Liver (tissue), 9 donors: ENCODE results near the gene TSN. TPM values are rescaled to one million over a fixed set of nuclear protein-coding genes. Genes with fewer than 3 reads are reported as not detected.

ENCODE experiments used
- DNase-seq: peaks from one replicate; pipeline ENCODE4 v3.0.0-alpha.2; 2017; ENCODE audit warnings: low spot score
- H3K27ac ChIP-seq, 2 donors: one replicate each; pipeline ENCODE4 v1.7.0; 2013; ENCODE audit warnings: inconsistent platforms in 2 of 2, low read length in 2 of 2, control low read depth in 1 of 2, low read depth in 1 of 2, mild to moderate bottlenecking in 1 of 2
- H3K27me3 ChIP-seq, 4 donors: one replicate each; pipeline versions ENCODE4 v1.6.1 to v1.7.0; 2013; ENCODE audit warnings: low read length in 3 of 4, inconsistent platforms in 1 of 4, mild to moderate bottlenecking in 1 of 4, moderate library complexity in 1 of 4; ENCODE audit not compliant: control insufficient read depth in 4 of 4, insufficient read depth in 4 of 4
- H3K36me3 ChIP-seq, 4 donors: one replicate each; pipeline versions ENCODE4 v1.6.1 to v1.7.0; 2013; ENCODE audit warnings: low read length in 3 of 4, mild to moderate bottlenecking in 3 of 4, low read depth in 1 of 4, moderate library complexity in 1 of 4; ENCODE audit not compliant: control insufficient read depth in 4 of 4, insufficient read depth in 3 of 4
- H3K4me1 ChIP-seq, 4 donors: one replicate each; pipeline versions ENCODE4 v1.6.1 to v1.7.0; 2013; ENCODE audit warnings: low read length in 3 of 4, mild to moderate bottlenecking in 3 of 4, moderate library complexity in 1 of 4; ENCODE audit not compliant: control insufficient read depth in 4 of 4, insufficient read depth in 4 of 4
- H3K4me3 ChIP-seq, 3 donors: one replicate each; pipeline versions ENCODE4 v1.6.1 to v1.7.0; 2013; ENCODE audit warnings: low read length in 3 of 3, control low read depth in 1 of 3, low read depth in 1 of 3, mild to moderate bottlenecking in 1 of 3
- H3K9ac ChIP-seq, 2 donors: one replicate each; pipeline ENCODE4 v1.7.0; 2013; ENCODE audit warnings: low read length in 2 of 2, mild to moderate bottlenecking in 2 of 2, moderate library complexity in 2 of 2, control low read depth in 1 of 2, low read depth in 1 of 2
- H3K9me3 ChIP-seq, 4 donors: one replicate each; pipeline versions ENCODE4 v1.6.1 to v1.7.0; 2013; ENCODE audit warnings: low read length in 3 of 4; ENCODE audit not compliant: control insufficient read depth in 4 of 4
- ATF3 ChIP-seq: IDR thresholded peaks from 2 replicates; pipeline ENCODE4 v1.6.1; 2016; ENCODE audit warnings: antibody characterized with exemption
- CTCF ChIP-seq: fragments of 150-350 bp; IDR thresholded peaks from 2 replicates; pipeline ENCODE4 v1.5.1; 2017; ENCODE audit warnings: improper control_type of control experiment, low read depth, low read length; ENCODE audit not compliant: missing input control
- EGR1 ChIP-seq, 2 donors: IDR thresholded peaks; 2 replicates each; pipeline ENCODE4 v1.6.1; 2016 to 2018; ENCODE audit warnings: antibody characterized with exemption in 2 of 2, low read depth in 2 of 2
- FOXA1 ChIP-seq: IDR thresholded peaks from 2 replicates; pipeline ENCODE4 v1.6.1; 2016; ENCODE audit warnings: antibody characterized with exemption
- FOXA2 ChIP-seq: IDR thresholded peaks from 2 replicates; pipeline ENCODE4 v1.6.1; 2016; ENCODE audit warnings: antibody characterized with exemption
- GABPA ChIP-seq, 2 donors: IDR thresholded peaks in 1 of 2; conservative IDR thresholded peaks in 1 of 2; 2 replicates each; pipeline ENCODE4 v1.6.1; 2016; ENCODE audit warnings: antibody characterized with exemption in 2 of 2, mild to moderate bottlenecking in 1 of 2, moderate library complexity in 1 of 2
- HNF4A ChIP-seq, 2 donors: conservative IDR thresholded peaks; 2 replicates each; pipeline ENCODE4 v1.6.1; 2016; ENCODE audit warnings: antibody characterized with exemption in 2 of 2, mild to moderate bottlenecking in 2 of 2
- HNF4G ChIP-seq: IDR thresholded peaks from 2 replicates; pipeline ENCODE4 v1.6.1; 2016; ENCODE audit warnings: antibody characterized with exemption
- JUND ChIP-seq, 2 donors: IDR thresholded peaks; 2 replicates each; pipeline ENCODE4 v1.6.1; 2016; ENCODE audit warnings: antibody characterized with exemption in 2 of 2
- MAX ChIP-seq: IDR thresholded peaks from 2 replicates; pipeline ENCODE4 v1.6.1; 2016; ENCODE audit warnings: antibody characterized with exemption
- NR2F2 ChIP-seq: IDR thresholded peaks from 2 replicates; pipeline ENCODE4 v1.6.1; 2016; ENCODE audit warnings: antibody characterized with exemption
- RAD21 ChIP-seq, 2 donors: IDR thresholded peaks; 2 replicates each; pipeline ENCODE4 v1.6.1; 2016; ENCODE audit warnings: antibody characterized with exemption in 2 of 2, mild to moderate bottlenecking in 2 of 2
- REST ChIP-seq: IDR thresholded peaks from 2 replicates; pipeline ENCODE4 v1.6.1; 2016; ENCODE audit warnings: antibody characterized with exemption, mild to moderate bottlenecking
- RXRA ChIP-seq, 2 donors: IDR thresholded peaks; 2 replicates each; pipeline ENCODE4 v1.6.1; 2017 to 2018; ENCODE audit warnings: antibody characterized with exemption in 2 of 2, mild to moderate bottlenecking in 1 of 2
- SP1 ChIP-seq: IDR thresholded peaks from 2 replicates; pipeline ENCODE4 v1.6.1; 2018; ENCODE audit warnings: antibody characterized with exemption, mild to moderate bottlenecking
- TAF1 ChIP-seq: conservative IDR thresholded peaks from 2 replicates; pipeline ENCODE4 v1.6.1; 2016; ENCODE audit warnings: antibody characterized with exemption, mild to moderate bottlenecking
- YY1 ChIP-seq: IDR thresholded peaks from 2 replicates; pipeline ENCODE4 v1.6.1; 2016; ENCODE audit warnings: antibody characterized with exemption, mild to moderate bottlenecking
- ZBTB33 ChIP-seq: IDR thresholded peaks from 2 replicates; pipeline ENCODE4 v1.6.1; 2016; ENCODE audit warnings: antibody characterized with exemption
- WGBS: extraction: QIAGEN DNeasy Blood & Tissue Kit; methylation state at CpG from one replicate; pipeline ENCODE4 v1.1.7; 2013; 5-methylcytosine and 5-hydroxymethylcytosine counted together
- polyA plus RNA-seq, 2 donors: library from polyadenylated mRNA; stranded (reverse) in 1 of 2; unstranded in 1 of 2; fragments of 200-250 nt in 1 of 2; fragments of >200 nt in 1 of 2; fragmentation: Nextera tagmentation in 1 of 2; extraction: Ambion mirVana in 1 of 2; gene quantifications; one replicate each; pipeline versions ENCODE4 v1.2.1 to v1.2.3, GENCODE V29; 2013 to 2015
- total RNA-seq, 2 donors: library from RNA; depleted of rRNA; stranded (reverse); fragments of >200 nt; gene quantifications; one replicate each; pipeline ENCODE4 v1.2.3, GENCODE V29; 2014
- donor health status: healthy.
- donor health status: healthy.
- donor health status: healthy.
- donor health status: healthy.
- donor health status: healthy.

Gene TSN
- total and polyA plus RNA-seq, 4 donors = 17.0 to 30.6 (median 17.7) TPM

GRCh38 chr2:121804997-121805765 lies 49.7 kb downstream of the TSN start:
- no peak for DNase-seq
- Histone ChIP-seq H3K9ac (no peak overlapping the region), H3K27ac (no peak overlapping the region), H3K4me3 (no peak overlapping the region), H3K9me3 (no peaks in the 10 kb centered on the region), H3K4me1 (peaks cover 0 to 6% (median 5%) of the 10 kb centered on the region in 4 donors), H3K27me3 (peaks cover 0 to 8% (median 0%) of the 10 kb centered on the region in 4 donors), H3K36me3 (no peaks in the 10 kb centered on the region)
- no peak for TF ChIP-seq HNF4A (conservative IDR thresholded peaks at IDR 0.05)
- TF ChIP-seq FOXA1 = no peak
- no peak for TF ChIP-seq ATF3
- no peak for TF ChIP-seq RAD21 (IDR thresholded peaks at IDR 0.05)
- no peak for TF ChIP-seq GABPA (IDR thresholded peaks at IDR 0.05 in 1 of 2, conservative IDR thresholded peaks at IDR 0.05 in 1 of 2)
- TF ChIP-seq FOXA2 = no peak
- no peak for TF ChIP-seq NR2F2
- TF ChIP-seq HNF4G = no peak
- TF ChIP-seq CTCF = no peak
- TF ChIP-seq ZBTB33 = no peak
- no peak for TF ChIP-seq SP1
- TF ChIP-seq JUND (IDR thresholded peaks at IDR 0.05) = no peak
- TF ChIP-seq RXRA (IDR thresholded peaks at IDR 0.05) = no peak
- no peak for TF ChIP-seq MAX
- no peak for TF ChIP-seq REST
- TF ChIP-seq EGR1 (IDR thresholded peaks at IDR 0.05; ENCODE audit: low read depth in 2 of 2) = no peak
- TF ChIP-seq YY1 = no peak
- no peak for TF ChIP-seq TAF1
- WGBS = 50% methylated on average over 3 of the region's 3 CpGs
